ENCODE data around the gene CAGE1.
"Not testable (repeated sequence)": the region's sequence is repeated elsewhere in the genome, so short reads cannot be mapped to it uniquely, and the experiment has no call there.

CAGE1 gene

GRCh38 chr6:7406743-7407142, 17.2 kb upstream of the CAGE1 start:
- no peak for DNase-seq

GRCh38 chr6:7404546-7404945, 15.0 kb upstream of the CAGE1 start:
- DNase-seq, result no peak

GRCh38 chr6:7402716-7403115, 13.2 kb upstream of the CAGE1 start:
- DNase-seq, result no peak

GRCh38 chr6:7401075-7401474, 11.5 kb upstream of the CAGE1 start:
- DNase-seq, result no peak

GRCh38 chr6:7392402-7392801, 2.9 kb upstream of the CAGE1 start:
- DNase-seq, result no peak

GRCh38 chr6:7391151-7391550, 1.6 kb upstream of the CAGE1 start:
- no peak for DNase-seq

GRCh38 chr6:7390226-7390878, 810 bp upstream of the CAGE1 start:
- no peak for DNase-seq

GRCh38 chr6:7389162-7389450, 436 bp downstream of the CAGE1 start:
- DNase-seq, result no peak

GRCh38 chr6:7381092-7381491, 8.4 kb downstream of the CAGE1 start:
- DNase-seq, result no peak

- no peak for DNase-seq
Measured at GRCh38 chr6:7378740-7379139, 10.8 kb downstream of the CAGE1 start.

GRCh38 chr6:7377961-7378360, 11.6 kb downstream of the CAGE1 start:
- no peak for DNase-seq

- DNase-seq, result no peak
Measured at GRCh38 chr6:7373739-7374138, 15.8 kb downstream of the CAGE1 start.

- no peak for DNase-seq
Measured at GRCh38 chr6:7367408-7367807, 22.1 kb downstream of the CAGE1 start.

GRCh38 chr6:7351916-7352315, 37.6 kb downstream of the CAGE1 start:
- DNase-seq, result not testable (repeated sequence)

GRCh38 chr6:7350591-7350990, 39.0 kb downstream of the CAGE1 start:
- DNase-seq, result not testable (repeated sequence)

- not testable (repeated sequence) for DNase-seq
Measured at GRCh38 chr6:7347551-7347997, 42.0 kb downstream of the CAGE1 start.

- DNase-seq, result not testable (repeated sequence)
Measured at GRCh38 chr6:7344773-7345450, 44.6 kb downstream of the CAGE1 start.

- no peak for DNase-seq
Measured at GRCh38 chr6:7343546-7344475, 45.7 kb downstream of the CAGE1 start.

- no peak for DNase-seq
Measured at GRCh38 chr6:7341989-7342742, 47.4 kb downstream of the CAGE1 start.

GRCh38 chr6:7341271-7341670, 48.3 kb downstream of the CAGE1 start:
- no peak for DNase-seq

- DNase-seq, result not testable (repeated sequence)
Measured at GRCh38 chr6:7339007-7339732, 50.4 kb downstream of the CAGE1 start.

- DNase-seq, result no peak
Measured at GRCh38 chr6:7338031-7338430, 51.5 kb downstream of the CAGE1 start.
